Peyer's patch (tissue), 4 donors: Measurements from ENCODE around the gene ZSWIM3. TPM values are rescaled to one million over a fixed set of nuclear protein-coding genes. Genes with fewer than 3 reads are reported as not detected.

Experiments used
- DNase-seq, 3 donors: peaks; one replicate each; pipeline ENCODE4 v3.0.0-alpha.2; 2017 to 2019
- H3K27ac ChIP-seq, 4 donors: fragments of 200-600 bp; sonication (generic); one replicate each; pipeline ENCODE4 v1.5.1; 2016 to 2019
- H3K27me3 ChIP-seq, 2 donors: fragments of 200-600 bp; sonication (generic); one replicate each; pipeline ENCODE4 v1.5.1; 2019
- H3K36me3 ChIP-seq, 3 donors: fragments of 200-600 bp; sonication (generic); one replicate each; pipeline ENCODE4 v1.5.1; 2016 to 2019
- H3K4me1 ChIP-seq, 4 donors: fragments of 200-600 bp; sonication (generic); one replicate each; pipeline ENCODE4 v1.5.1; 2016 to 2019
- H3K4me3 ChIP-seq, 4 donors: fragments of 200-600 bp; sonication (generic); 1 replicate in 3 of 4; 2 replicates in 1 of 4; pipeline ENCODE4 v1.5.1; 2016 to 2019; ENCODE audit warnings: mild to moderate bottlenecking in 1 of 4
- H3K9me3 ChIP-seq, 4 donors: fragments of 200-600 bp; sonication (generic); one replicate each; pipeline ENCODE4 v1.5.1; 2016 to 2019; ENCODE audit warnings: mild to moderate bottlenecking in 1 of 4
- CTCF ChIP-seq, 6 experiments: fragments of 450-650 bp in 4 of 6; fragments of 200-600 bp in 2 of 6; sonication (generic) in 1 of 6; IDR thresholded peaks; one replicate each; pipeline ENCODE4 v1.5.1; 2017 to 2019; ENCODE audit warnings: antibody characterized with exemption in 6 of 6, mild to moderate bottlenecking in 3 of 6, moderate library complexity in 1 of 6
- POLR2A ChIP-seq, 2 donors: fragments of 450-650 bp; IDR thresholded peaks; one replicate each; pipeline ENCODE4 v1.5.1; 2017; ENCODE audit warnings: antibody characterized with exemption in 2 of 2, mild to moderate bottlenecking in 2 of 2, moderate library complexity in 2 of 2
- total RNA-seq, 4 donors: library from RNA; depleted of rRNA; stranded (reverse); fragments of >200 nt; gene quantifications; one replicate each; pipeline ENCODE4 v1.1.0, GENCODE V29; 2016

ZSWIM3 gene
- total RNA-seq, 4 donors from 2014 or later, result 2.5 to 9.1 (median 4.6) TPM

DNA sequence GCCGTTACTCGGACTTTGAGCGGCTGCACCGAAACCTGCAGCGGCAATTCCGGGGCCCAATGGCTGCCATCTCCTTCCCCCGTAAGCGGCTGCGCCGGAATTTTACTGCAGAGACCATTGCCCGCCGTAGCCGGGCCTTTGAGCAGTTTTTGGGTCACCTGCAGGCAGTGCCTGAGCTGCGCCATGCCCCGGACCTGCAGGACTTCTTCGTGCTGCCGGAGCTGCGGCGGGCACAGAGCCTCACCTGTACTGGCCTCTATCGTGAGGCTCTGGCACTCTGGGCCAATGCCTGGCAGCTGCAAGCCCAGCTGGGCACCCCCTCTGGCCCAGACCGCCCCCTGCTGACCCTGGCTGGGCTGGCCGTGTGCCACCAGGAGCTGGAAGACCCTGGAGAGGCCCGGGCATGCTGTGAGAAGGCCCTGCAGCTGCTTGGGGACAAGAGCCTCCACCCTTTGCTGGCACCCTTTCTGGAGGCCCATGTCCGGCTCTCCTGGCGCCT, 16.7 kb upstream of the ZSWIM3 start:
- Histone ChIP-seq H3K4me3 (no peak overlapping the region), H3K9me3 (no peaks in the 10 kb centered on the region), H3K4me1 (peaks cover 0 to 7% (median 0%) of the 10 kb centered on the region in 4 donors), H3K27ac (no peak overlapping the region), H3K27me3 (no peaks in the 10 kb centered on the region), H3K36me3 (peaks cover 0 to 63% (median 0%) of the 10 kb centered on the region in 3 donors)
- TF ChIP-seq CTCF (IDR thresholded peaks at IDR 0.05) (no peak), POLR2A (IDR thresholded peaks at IDR 0.05) (no peak)
- DNase-seq, result no peak

- H3K36me3 ChIP-seq, result peaks cover 0 to 70% (median 0%) of the 10 kb centered on the region in 3 donors
- TF ChIP-seq POLR2A (IDR thresholded peaks at IDR 0.05), result no peak
- H3K4me3 ChIP-seq, result no peak overlapping the region
- H3K27ac ChIP-seq, result peak overlapping the region in 3 of 4 donors; percentile 4 to 43 (median 7)
- DNase-seq, result no peak
- no peaks in the 10 kb centered on the region for H3K9me3 ChIP-seq
- H3K4me1 ChIP-seq, result peaks cover 0 to 5% (median 0%) of the 10 kb centered on the region in 4 donors
- no peaks in the 10 kb centered on the region for H3K27me3 ChIP-seq
Measured at GRCh38 chr20:45841407-45842129, 15.8 kb upstream of the ZSWIM3 start.

- H3K4me1 ChIP-seq, result peaks cover 0 to 5% (median 0%) of the 10 kb centered on the region in 4 donors
- DNase-seq, result peak in 2 of 3 donors; percentile 39 to 50
- peak overlapping the region; percentile 4 to 43 (median 8) for H3K27ac ChIP-seq
- no peaks in the 10 kb centered on the region for H3K27me3 ChIP-seq
- H3K9me3 ChIP-seq, result no peaks in the 10 kb centered on the region
- no peak overlapping the region for H3K4me3 ChIP-seq
- peaks cover 0 to 74% (median 0%) of the 10 kb centered on the region in 3 donors for H3K36me3 ChIP-seq
- TF ChIP-seq CTCF (IDR thresholded peaks at IDR 0.05), result no peak
- no peak for TF ChIP-seq POLR2A (IDR thresholded peaks at IDR 0.05)
Measured at GRCh38 chr20:45842169-45842812, 15.1 kb upstream of the ZSWIM3 start.

GRCh38 chr20:45843506-45843905, 13.9 kb upstream of the ZSWIM3 start:
- no peak for TF ChIP-seq POLR2A (IDR thresholded peaks at IDR 0.05)
- TF ChIP-seq CTCF (IDR thresholded peaks at IDR 0.05), result no peak
- H3K27me3 ChIP-seq, result no peaks in the 10 kb centered on the region
- H3K36me3 ChIP-seq, result peaks cover 0 to 83% (median 0%) of the 10 kb centered on the region in 3 donors
- H3K4me3 ChIP-seq, result no peak overlapping the region
- H3K4me1 ChIP-seq, result peaks cover 0 to 5% (median 0%) of the 10 kb centered on the region in 4 donors
- H3K9me3 ChIP-seq, result no peaks in the 10 kb centered on the region
- DNase-seq, result no peak
- no peak overlapping the region for H3K27ac ChIP-seq

GRCh38 chr20:45845452-45845851, 12.0 kb upstream of the ZSWIM3 start:
- peaks cover 0 to 5% (median 0%) of the 10 kb centered on the region in 4 donors for H3K4me1 ChIP-seq
- DNase-seq, result no peak
- no peak overlapping the region for H3K4me3 ChIP-seq
- H3K9me3 ChIP-seq, result no peaks in the 10 kb centered on the region
- no peak for TF ChIP-seq CTCF (IDR thresholded peaks at IDR 0.05)
- TF ChIP-seq POLR2A (IDR thresholded peaks at IDR 0.05), result no peak
- H3K27ac ChIP-seq, result no peak overlapping the region
- H3K27me3 ChIP-seq, result no peaks in the 10 kb centered on the region
- peaks cover 0 to 85% (median 0%) of the 10 kb centered on the region in 3 donors for H3K36me3 ChIP-seq

GRCh38 chr20:45848421-45848820, 9.0 kb upstream of the ZSWIM3 start:
- Histone ChIP-seq H3K27me3 (no peaks in the 10 kb centered on the region), H3K27ac (no peak overlapping the region), H3K4me3 (no peak overlapping the region), H3K36me3 (peaks cover 0 to 68% (median 0%) of the 10 kb centered on the region in 3 donors), H3K4me1 (no peaks in the 10 kb centered on the region), H3K9me3 (no peaks in the 10 kb centered on the region)
- no peak for DNase-seq
- TF ChIP-seq POLR2A (IDR thresholded peaks at IDR 0.05), result no peak
- no peak for TF ChIP-seq CTCF (IDR thresholded peaks at IDR 0.05)
